ENCODE measurements around the gene CACNA1C.
"Not testable (repeated sequence)": the region's sequence is repeated elsewhere in the genome, so short reads cannot be mapped to it uniquely, and the experiment has no call there.

The CACNA1C gene

GRCh38 chr12:2673966-2674810, 621.4 kb downstream of the CACNA1C start:
- peak; percentile 67 for DNase-seq (ENCODE audit: low spot score)

GRCh38 chr12:2675776-2676175, 623.0 kb downstream of the CACNA1C start:
- DNase-seq (ENCODE audit: low spot score), result no peak

DNA sequence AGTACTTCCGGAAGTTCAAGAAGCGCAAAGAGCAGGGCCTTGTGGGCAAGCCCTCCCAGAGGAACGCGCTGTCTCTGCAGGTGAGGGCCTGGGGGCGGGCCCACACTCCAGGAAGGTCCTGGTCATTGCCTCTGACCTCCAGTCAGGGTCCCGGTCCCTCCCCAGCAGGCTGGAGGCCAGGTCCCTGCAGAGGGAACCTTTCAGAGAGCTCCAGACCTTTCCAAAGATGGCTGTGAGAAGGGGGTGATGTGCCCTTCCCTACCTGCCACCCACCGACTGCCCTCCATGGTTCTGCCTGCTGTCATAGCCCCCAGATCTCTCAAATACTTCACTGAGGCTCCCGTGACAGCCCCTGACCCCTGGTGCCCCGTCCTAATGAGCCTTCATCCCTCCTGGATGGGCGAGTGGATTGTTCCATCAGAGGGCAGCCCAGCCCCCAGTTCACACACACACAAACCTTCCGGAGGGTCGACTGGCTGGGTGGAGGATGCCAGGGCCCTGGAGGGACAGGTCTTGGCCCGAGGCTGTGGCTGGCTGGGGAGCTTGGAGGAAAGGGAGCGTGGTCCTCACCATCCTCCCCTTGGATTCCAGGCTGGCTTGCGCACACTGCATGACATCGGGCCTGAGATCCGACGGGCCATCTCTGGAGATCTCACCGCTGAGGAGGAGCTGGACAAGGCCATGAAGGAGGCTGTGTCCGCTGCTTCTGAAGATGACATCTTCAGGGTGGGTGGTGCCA, 624.5 kb downstream of the CACNA1C start:
- DNase-seq (ENCODE audit: low spot score), result no peak

DNA sequence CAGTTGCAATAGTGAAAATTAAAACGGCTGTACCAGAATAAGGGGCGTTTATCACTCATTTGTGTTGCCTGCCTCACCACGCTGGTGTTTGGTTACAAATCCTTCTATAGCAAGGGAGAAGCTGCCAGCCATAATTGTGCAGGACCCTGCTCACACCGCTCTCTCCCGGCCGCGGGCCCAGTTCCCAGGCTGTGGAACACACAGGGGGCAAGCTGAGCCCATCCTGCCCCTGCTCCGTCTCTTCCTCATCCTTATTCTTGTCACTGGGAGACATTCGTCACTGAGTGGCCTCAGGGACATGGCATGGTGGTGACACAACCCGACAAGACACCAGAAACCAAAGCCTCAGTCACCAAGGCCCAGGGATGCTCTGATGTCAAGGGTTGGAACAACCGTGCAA, 625.6 kb downstream of the CACNA1C start:
- no peak for DNase-seq (ENCODE audit: low spot score)

- DNase-seq (ENCODE audit: low spot score), result no peak
These were observed 626.5 kb downstream of the CACNA1C start for GRCh38 chr12:2679068-2679815.

DNA sequence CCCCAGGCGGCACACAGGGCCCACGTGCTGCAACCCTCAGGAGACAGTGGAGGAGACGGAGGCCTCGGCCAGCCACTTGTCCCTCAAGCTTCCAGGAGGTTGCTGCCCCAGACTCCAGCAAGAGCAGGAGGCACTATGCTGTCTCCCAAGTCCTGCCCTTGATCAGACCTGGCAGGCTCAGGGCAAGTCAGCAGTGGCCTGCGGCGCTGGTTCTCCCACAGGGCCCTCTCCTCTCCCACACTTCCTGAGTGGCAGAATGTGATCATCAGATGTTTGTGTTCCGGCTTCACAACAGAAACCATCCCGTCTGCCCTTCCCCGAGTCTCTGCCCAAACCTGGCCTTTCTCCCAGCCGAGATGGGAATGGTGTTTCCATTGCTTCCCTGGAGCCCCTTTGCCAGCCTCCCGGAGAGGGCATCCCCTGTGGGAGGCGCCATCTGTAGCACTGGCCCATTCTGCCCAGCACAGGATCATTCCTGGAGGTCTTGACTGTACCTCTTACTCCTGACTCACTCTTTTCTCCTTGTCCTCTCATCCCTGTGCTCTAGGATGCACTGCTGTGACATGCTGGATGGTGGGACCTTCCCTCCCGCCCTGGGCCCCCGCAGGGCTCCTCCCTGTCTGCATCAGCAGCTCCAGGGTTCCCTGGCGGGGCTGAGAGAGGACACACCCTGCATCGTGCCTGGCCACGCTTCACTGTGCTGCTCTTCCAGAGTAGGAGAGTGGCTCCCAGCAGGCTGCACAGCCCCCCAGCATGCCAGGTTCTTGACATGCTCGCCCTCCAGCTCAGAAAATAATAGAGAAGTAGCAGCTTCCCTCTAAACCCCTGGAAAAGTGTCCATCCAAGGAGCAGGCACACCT, 627.3 kb downstream of the CACNA1C start:
- DNase-seq (ENCODE audit: low spot score), result no peak

DNA sequence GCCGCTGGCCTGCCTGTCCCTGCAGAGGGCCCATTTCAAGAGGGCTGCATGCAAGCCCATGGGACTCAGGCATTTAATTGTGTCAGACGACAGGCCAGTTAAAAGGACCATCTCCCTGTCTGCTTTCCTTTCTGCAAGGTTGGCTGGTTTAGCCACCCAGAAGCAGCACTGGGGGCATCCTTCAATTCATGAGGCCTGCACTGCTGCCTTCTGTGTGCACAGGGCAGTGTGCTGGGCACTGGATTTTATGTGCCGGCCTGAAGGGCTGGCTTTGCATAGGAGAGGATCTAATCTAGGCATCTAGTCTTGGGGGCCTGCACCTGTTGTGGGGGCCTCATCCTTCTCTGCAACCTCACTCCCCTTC, 627.9 kb downstream of the CACNA1C start:
- DNase-seq (ENCODE audit: low spot score), result no peak

- DNase-seq (ENCODE audit: low spot score), result no peak
These were observed 628.8 kb downstream of the CACNA1C start for GRCh38 chr12:2681450-2682205.

DNA sequence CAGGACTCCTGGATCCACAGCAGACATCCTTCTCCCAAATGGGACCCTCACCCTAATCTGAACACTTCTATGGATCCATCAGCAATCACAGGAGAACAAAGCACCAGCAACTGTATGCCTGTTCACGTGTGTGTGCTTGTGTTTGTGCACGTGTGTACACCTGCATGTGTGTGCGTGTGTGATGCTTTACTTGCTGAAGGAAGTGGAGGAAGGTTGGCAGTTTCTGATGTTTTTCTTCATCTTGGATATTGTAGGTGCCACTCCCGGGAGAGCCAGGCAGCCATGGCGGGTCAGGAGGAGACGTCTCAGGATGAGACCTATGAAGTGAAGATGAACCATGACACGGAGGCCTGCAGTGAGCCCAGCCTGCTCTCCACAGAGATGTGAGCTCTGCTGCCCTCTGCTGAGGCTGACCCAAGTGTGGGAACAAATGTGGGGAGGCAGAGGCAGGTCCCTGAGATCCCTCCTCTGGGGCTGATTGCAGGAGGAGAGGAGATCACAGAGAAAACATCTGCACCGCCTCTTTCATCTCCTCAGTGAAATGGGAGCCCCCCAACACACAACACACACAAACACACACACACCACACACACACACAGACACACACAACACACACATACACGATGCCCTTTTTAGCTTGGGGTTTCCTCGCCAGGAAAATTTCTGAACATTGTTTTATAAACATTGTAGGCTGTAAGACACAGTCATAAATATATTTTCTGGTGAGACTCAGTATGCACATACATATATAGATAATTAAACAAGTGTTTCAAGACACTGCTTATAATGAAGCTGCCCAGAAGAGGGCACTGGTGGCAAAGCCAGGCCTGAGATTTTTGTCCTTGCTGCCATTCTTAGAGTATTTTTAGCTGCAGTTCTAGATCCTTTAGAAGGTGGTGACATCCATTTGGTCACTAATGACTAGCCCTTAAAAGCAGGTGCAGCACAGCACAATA, 629.8 kb downstream of the CACNA1C start:
- DNase-seq (ENCODE audit: low spot score), result peak; percentile 63

DNA sequence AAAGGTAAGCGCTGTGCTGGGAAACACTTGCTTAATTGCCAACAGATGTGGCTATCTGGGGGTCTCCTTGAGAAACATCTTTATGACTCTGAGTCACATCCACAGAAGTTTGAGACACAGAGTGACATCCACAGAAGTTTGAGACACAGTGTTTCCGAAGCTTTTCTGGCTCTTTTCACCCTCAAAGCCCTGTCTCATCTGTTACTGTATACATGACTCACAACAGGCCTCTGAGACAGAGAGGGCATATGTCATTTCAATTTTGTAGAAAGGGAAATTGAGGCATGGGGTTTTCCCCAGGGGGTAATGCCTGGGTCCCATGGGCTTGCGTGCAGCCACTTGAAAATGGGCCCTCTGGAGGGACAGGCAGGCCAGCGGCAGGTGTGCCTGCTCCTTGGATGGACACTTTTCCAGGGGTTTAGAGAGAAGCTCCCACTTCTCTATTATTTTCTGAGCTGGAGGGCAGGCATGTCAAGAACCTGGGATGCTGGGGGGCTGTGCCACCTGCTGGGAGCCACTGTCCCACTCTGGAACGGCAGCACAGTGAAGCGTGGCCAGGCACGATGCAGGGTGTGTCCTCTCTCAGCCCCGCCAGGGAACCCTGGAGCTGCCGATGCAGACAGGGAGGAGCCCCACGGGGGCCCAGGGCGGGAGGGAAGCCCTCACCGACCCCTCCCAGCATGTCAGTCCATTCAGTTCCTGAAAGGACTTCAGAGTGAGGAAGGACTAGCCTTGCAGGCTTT, 630.7 kb downstream of the CACNA1C start:
- no peak for DNase-seq (ENCODE audit: low spot score)

GRCh38 chr12:2684026-2684325, 631.2 kb downstream of the CACNA1C start:
- not testable (repeated sequence) for DNase-seq (ENCODE audit: low spot score)

DNA sequence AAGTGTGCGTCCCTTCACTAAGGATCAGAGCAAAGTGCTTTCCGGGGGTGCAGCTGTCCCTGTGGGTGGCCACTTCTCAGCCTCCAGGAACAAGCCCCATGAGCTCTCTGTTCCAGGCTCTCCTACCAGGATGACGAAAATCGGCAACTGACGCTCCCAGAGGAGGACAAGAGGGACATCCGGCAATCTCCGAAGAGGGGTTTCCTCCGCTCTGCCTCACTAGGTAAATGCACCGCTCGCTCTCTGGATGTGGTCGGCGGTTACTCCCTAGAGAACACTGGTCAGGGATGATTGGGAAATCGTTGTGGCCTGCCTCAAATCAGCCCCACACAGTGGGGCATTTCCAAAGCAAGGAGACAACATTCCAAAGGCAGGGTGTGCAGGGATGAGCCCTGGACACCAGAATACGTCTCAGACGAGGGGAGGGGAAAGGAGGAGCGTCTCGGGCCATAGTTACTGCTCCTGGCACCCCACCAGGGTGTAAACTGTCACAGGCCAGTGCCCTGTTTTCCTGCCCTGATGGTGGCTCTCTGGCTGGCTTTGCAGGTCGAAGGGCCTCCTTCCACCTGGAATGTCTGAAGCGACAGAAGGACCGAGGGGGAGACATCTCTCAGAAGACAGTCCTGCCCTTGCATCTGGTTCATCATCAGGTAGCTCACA, 633.0 kb downstream of the CACNA1C start:
- not testable (repeated sequence) for DNase-seq (ENCODE audit: low spot score)

GRCh38 chr12:2686280-2686646, 633.5 kb downstream of the CACNA1C start:
- DNase-seq (ENCODE audit: low spot score), result no peak

- no peak for DNase-seq (ENCODE audit: low spot score)
These were observed 634.3 kb downstream of the CACNA1C start for GRCh38 chr12:2687058-2687457.

DNA sequence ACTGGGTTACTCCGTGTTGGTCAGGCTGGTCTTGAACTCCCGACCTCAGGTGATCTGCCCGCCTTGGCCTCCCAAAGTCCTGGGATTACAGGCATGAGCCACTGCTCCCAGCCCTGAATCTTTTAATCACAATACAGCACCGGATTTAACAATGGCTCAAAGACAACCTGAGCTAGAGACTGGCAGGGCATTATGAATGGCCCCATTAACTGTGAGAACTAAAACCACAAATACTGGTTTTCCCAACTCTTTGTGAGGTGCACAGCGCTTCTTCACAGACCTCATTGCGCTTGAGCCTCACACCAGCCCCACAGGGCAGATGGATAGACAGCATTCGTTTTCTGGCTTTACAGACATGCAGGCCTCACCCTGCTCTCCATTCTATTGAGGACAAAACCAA, 634.9 kb downstream of the CACNA1C start:
- DNase-seq (ENCODE audit: low spot score), result no peak

- DNase-seq (ENCODE audit: low spot score), result no peak
These were observed 635.7 kb downstream of the CACNA1C start for GRCh38 chr12:2688381-2688931.

DNA sequence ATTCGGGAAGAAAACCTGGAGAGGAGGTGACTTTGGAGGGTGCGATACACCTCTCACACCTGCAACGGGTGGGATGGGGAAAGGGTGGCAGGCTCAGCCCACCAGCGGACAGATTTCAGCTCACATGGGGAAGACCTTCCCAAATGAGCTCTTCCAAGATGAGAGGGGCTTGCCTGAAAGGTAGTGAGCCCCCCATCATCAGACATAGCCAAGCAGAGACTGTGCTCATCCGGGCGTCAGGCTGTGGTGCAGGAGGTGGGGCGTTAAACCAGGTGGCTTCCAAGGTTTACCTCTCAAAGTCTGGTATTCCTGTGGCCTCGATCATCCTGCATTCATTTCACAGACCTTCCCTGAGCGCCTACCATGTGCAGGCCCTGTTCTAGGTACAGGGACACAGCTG, 636.6 kb downstream of the CACNA1C start:
- no peak for DNase-seq (ENCODE audit: low spot score)

- DNase-seq (ENCODE audit: low spot score), result no peak
These were observed 637.1 kb downstream of the CACNA1C start for GRCh38 chr12:2689879-2690278.
